BE2C (cell line): Measurements from ENCODE around the gene FAM229A.

ENCODE experiments used
- DNase-seq: peaks from one replicate; pipeline ENCODE4 v3.0.0-alpha.2; 2020
- H3K27me3 ChIP-seq: fragments of 250-450 bp; sonication (Bioruptor Pico); 2 replicates; pipeline ENCODE4 v1.5.1; 2020; ENCODE audit warnings: mild to moderate bottlenecking
- H3K36me3 ChIP-seq: fragments of 250-450 bp; sonication (Bioruptor Pico); 2 replicates; pipeline ENCODE4 v1.5.1; 2020; ENCODE audit warnings: mild to moderate bottlenecking
- H3K4me1 ChIP-seq: fragments of 250-450 bp; sonication (Bioruptor Pico); 2 replicates; pipeline ENCODE4 v1.5.1; 2020
- H3K4me3 ChIP-seq: 2 replicates; pipeline ENCODE4 v1.5.1; 2011; ENCODE audit warnings: low read depth, low read length
- H3K9me3 ChIP-seq: fragments of 250-450 bp; sonication (Bioruptor Pico); 2 replicates; pipeline ENCODE4 v1.5.1; 2020
- CTCF ChIP-seq: IDR thresholded peaks from 2 replicates; pipeline ENCODE4 v1.5.1; 2012; ENCODE audit warnings: mild to moderate bottlenecking, low read depth, low read length

Gene FAM229A

GRCh38 chr1:32353886-32354570 lies 8.3 kb downstream of the FAM229A start:
- DNase-seq, result no peak
- peaks cover 6% of the 10 kb centered on the region for H3K9me3 ChIP-seq
- no peak for TF ChIP-seq CTCF

GRCh38 chr1:32353431-32353830 lies 8.9 kb downstream of the FAM229A start:
- DNase-seq, result no peak
- no peak overlapping the region for H3K4me3 ChIP-seq
- no peaks in the 10 kb centered on the region for H3K27me3 ChIP-seq
- no peak for TF ChIP-seq CTCF
- H3K36me3 ChIP-seq, result no peaks in the 10 kb centered on the region
- no peaks in the 10 kb centered on the region for H3K4me1 ChIP-seq
- peaks cover 6% of the 10 kb centered on the region for H3K9me3 ChIP-seq

More at GRCh38 chr1:32353886-32354570, 8.3 kb downstream of the FAM229A start:
- H3K4me3 ChIP-seq, result no peak overlapping the region
- no peaks in the 10 kb centered on the region for H3K4me1 ChIP-seq
- H3K27me3 ChIP-seq, result no peaks in the 10 kb centered on the region
- H3K36me3 ChIP-seq, result no peaks in the 10 kb centered on the region

- no peak for DNase-seq
- no peak for TF ChIP-seq CTCF
- H3K4me1 ChIP-seq, result no peaks in the 10 kb centered on the region
- peaks cover 6% of the 10 kb centered on the region for H3K9me3 ChIP-seq
- no peaks in the 10 kb centered on the region for H3K27me3 ChIP-seq
- no peaks in the 10 kb centered on the region for H3K36me3 ChIP-seq
- no peak overlapping the region for H3K4me3 ChIP-seq
Observed at GRCh38 chr1:32352831-32353383, 9.4 kb downstream of the FAM229A start.

GRCh38 chr1:32352239-32352745 lies 10.0 kb downstream of the FAM229A start:
- TF ChIP-seq CTCF, result no peak
- Histone ChIP-seq H3K27me3 (no peaks in the 10 kb centered on the region), H3K4me1 (no peaks in the 10 kb centered on the region), H3K4me3 (peak overlapping the region; percentile 53), H3K36me3 (no peaks in the 10 kb centered on the region), H3K9me3 (peaks cover 6% of the 10 kb centered on the region)
- DNase-seq, result no peak

GRCh38 chr1:32351399-32352238 lies 10.7 kb downstream of the FAM229A start:
- Histone ChIP-seq H3K36me3 (no peaks in the 10 kb centered on the region), H3K4me1 (no peaks in the 10 kb centered on the region), H3K4me3 (peak overlapping the region; percentile 57), H3K9me3 (peaks cover 6% of the 10 kb centered on the region), H3K27me3 (no peaks in the 10 kb centered on the region)
- TF ChIP-seq CTCF, result no peak
- peak; percentile 93 for DNase-seq
